HG03064 (cell line): ENCODE data around the gene PLLP.

ENCODE experiments used
- ATAC-seq: cut with Tn5 transposase; IDR thresholded peaks from one replicate; pipeline ENCODE4 v1.9.1; 2021; ENCODE audit warnings: low read depth; ENCODE audit not compliant: unreplicated experiment

The PLLP gene

GRCh38 chr16:57231821-57232350 is 52.6 kb downstream of the PLLP start:
- no peak for ATAC-seq

GRCh38 chr16:57229079-57229478 is 55.4 kb downstream of the PLLP start:
- no peak for ATAC-seq

GRCh38 chr16:57226701-57227621 is 57.5 kb downstream of the PLLP start:
- ATAC-seq = no peak

GRCh38 chr16:57225978-57226377 is 58.5 kb downstream of the PLLP start:
- no peak for ATAC-seq

DNA sequence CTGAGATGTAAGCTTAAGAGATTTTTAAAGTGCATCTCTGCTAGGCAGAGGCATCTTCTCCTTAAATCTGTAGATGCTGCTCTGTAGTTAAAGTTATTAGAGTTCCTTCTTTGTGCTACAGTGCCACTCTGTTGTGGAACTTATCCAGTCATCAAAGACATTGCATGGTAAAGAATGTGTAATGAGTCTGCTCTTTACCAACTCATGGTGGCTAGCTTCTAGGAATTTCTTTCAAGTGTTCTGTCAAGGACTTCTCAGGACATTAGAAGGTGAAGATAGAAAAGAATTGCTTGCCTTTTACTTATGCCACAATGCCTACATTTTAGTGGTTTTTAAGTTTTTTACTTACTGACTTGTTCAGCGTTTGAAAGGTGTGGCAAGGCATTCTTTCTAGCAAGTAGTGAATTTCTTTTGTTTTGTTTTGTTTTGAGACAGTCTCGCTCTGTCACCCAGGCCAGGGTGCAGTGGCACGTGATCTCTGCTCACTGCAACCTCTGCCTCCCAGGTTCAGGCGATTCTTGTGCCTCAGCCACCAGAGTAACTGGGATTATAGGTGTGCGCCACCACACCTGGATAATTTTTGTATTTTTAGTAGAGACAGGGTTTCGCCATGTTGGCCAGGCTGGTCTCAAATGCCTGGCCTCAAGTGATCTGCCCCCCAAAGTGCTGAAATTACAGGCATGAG is 59.7 kb downstream of the PLLP start:
- ATAC-seq = no peak

DNA sequence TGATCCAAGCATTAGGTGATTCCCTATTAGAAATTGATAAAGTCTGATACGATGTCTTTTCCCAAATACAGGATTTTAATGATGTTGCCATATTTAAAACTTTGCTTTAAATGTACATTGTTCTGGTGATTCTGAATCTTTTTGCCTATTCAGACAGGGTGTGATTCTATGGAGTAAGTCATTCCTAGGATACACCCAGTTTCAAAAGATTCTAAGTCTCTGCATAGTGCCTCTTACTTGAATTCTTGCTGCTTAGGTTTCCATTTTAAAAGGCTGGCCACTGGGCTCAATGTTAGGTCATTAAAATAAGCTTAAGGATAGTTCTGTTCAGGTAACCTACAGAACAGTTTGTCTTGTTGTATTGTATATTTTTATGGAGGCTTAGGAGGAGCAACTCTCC is 61.4 kb downstream of the PLLP start:
- no peak for ATAC-seq

- no peak for ATAC-seq
Observed at GRCh38 chr16:57216968-57217367, 67.5 kb downstream of the PLLP start.

- ATAC-seq = no peak
Observed at GRCh38 chr16:57213462-57213861, 71.0 kb downstream of the PLLP start.

DNA sequence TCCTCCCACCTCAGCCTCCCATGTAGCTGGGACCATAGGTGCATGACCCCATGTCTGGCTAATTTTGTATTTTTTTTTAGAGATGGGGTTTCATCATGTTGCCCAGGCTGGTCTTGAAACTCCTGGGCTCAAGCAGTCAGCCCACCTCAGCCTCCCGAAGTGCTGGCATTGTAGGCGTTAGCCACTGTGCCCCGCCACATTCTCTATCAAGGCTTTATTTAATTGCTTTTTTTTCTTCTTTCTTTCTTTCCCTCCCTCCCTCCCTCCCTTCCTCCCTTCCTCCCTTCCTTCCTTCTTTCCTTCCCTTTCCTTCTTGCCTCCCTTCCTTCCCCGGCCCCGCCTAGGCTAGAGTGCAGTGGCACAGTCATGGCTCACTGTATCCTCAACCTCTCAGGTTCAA is 74.7 kb downstream of the PLLP start:
- ATAC-seq = no peak

DNA sequence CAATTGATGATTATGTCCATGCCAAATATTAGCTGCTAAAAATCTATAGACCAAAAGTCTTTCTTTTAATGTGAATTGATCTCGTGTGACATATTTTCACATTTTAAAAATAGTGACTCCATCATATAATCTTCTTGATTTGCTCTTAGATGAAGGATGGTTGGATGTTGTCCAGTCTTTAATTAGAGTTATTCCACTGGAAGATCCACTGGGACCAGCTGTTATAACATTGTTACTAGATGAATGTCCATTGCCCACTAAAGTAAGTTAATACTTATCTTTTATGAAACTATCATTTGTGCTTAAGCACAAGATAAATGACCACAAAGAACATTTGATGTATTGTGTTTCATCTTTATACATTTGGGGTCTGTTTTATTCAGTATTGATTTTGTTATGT is 75.5 kb downstream of the PLLP start:
- ATAC-seq = no peak
